WTC11 (cell line): ENCODE results near the gene ADGRA1. TPM values are rescaled to one million over a fixed set of nuclear protein-coding genes. Genes with fewer than 3 reads are reported as not detected.

Experiments used
- ATAC-seq: fragments of 200-7000 bp; cut with Tn5 transposase; 2 replicates; pipeline ENCODE4 v1.10.0; 2021; ENCODE audit warnings: mild to moderate bottlenecking, moderate library complexity
- CTCF ChIA-PET: fragments of 300-600 bp; sonication (Branson Sonifier 250); formaldehyde crosslinking; loops from one replicate; lab custom pipeline; 2021; ENCODE audit warnings: antibody characterized with exemption; lab: Charles Lee
- POLR2A ChIA-PET: fragments of 350-600 bp; sonication (Branson Sonifier 250); formaldehyde crosslinking; loops from one replicate; lab custom pipeline; 2021; ENCODE audit warnings: antibody characterized with exemption; lab: Charles Lee
- DNase-seq: peaks from one replicate; pipeline ENCODE4 v3.0.0; 2021; ENCODE audit warnings: low spot score
- H3K27ac Mint-ChIP-seq: 2 replicates; pipeline ENCODE4 v1.8.0; 2021; ENCODE audit warnings: mixed read lengths
- H3K27me3 Mint-ChIP-seq: 2 replicates; pipeline ENCODE4 v1.8.0; 2021; ENCODE audit warnings: low read depth, mild to moderate bottlenecking, moderate library complexity, mixed read lengths
- H3K36me3 Mint-ChIP-seq: 2 replicates; pipeline ENCODE4 v1.8.0; 2021; ENCODE audit warnings: mixed read lengths
- H3K4me1 Mint-ChIP-seq: 2 replicates; pipeline ENCODE4 v1.8.0; 2022; ENCODE audit warnings: mixed read lengths
- H3K4me3 Mint-ChIP-seq: 2 replicates; pipeline ENCODE4 v1.8.0; 2021; ENCODE audit warnings: mild to moderate bottlenecking, moderate library complexity, mixed read lengths
- H3K9me3 Mint-ChIP-seq: 2 replicates; pipeline ENCODE4 v1.8.0; 2021; ENCODE audit warnings: mixed read lengths
- ATF6 ChIP-seq: sonication (generic); formaldehyde crosslinking; IDR thresholded peaks from 2 replicates; pipeline ENCODE4 v1.8.1; 2023; ENCODE audit warnings: mild to moderate bottlenecking, missing genetic modification reagents
- CDX4 ChIP-seq: fragments of 250-450 bp; sonication (Bioruptor Pico); IDR thresholded peaks from 2 replicates; pipeline ENCODE4 v1.9.0; 2021; ENCODE audit warnings: moderate library complexity, mild to moderate bottlenecking, inconsistent platforms, borderline replicate concordance
- E2F1 ChIP-seq: sonication (generic); formaldehyde crosslinking; IDR thresholded peaks from 2 replicates; pipeline ENCODE4 v1.8.0; 2022; ENCODE audit warnings: mild to moderate bottlenecking, missing genetic modification reagents
- E2F4 ChIP-seq: sonication (generic); formaldehyde crosslinking; IDR thresholded peaks from 2 replicates; pipeline ENCODE4 v1.8.1; 2022; ENCODE audit warnings: low read depth, mild to moderate bottlenecking, moderate library complexity, missing genetic modification reagents, borderline replicate concordance
- FOXP4 ChIP-seq: sonication (generic); formaldehyde crosslinking; IDR thresholded peaks from 2 replicates; pipeline ENCODE4 v1.8.0; 2022; ENCODE audit warnings: mild to moderate bottlenecking, missing genetic modification reagents
- IRF2 ChIP-seq: sonication (generic); formaldehyde crosslinking; IDR thresholded peaks from 2 replicates; pipeline ENCODE4 v1.8.0; 2022; ENCODE audit warnings: low read depth, missing genetic modification reagents, borderline replicate concordance
- JAZF1 ChIP-seq: fragments of 250-450 bp; sonication (Bioruptor Pico); IDR thresholded peaks from 2 replicates; pipeline ENCODE4 v1.9.0; 2021; ENCODE audit warnings: moderate library complexity, mild to moderate bottlenecking, inconsistent platforms
- KAT7 ChIP-seq: sonication (generic); formaldehyde crosslinking; IDR thresholded peaks from 2 replicates; pipeline ENCODE4 v1.8.1; 2023; ENCODE audit warnings: missing genetic modification reagents, mild to moderate bottlenecking, borderline replicate concordance
- MXD4 ChIP-seq: fragments of 250-450 bp; sonication (Bioruptor Pico); IDR thresholded peaks from 2 replicates; pipeline ENCODE4 v1.8.0; 2021; ENCODE audit warnings: mild to moderate bottlenecking, moderate library complexity, borderline replicate concordance
- NR2C2 ChIP-seq: sonication (generic); formaldehyde crosslinking; IDR thresholded peaks from 2 replicates; pipeline ENCODE4 v1.8.0; 2022; ENCODE audit warnings: mild to moderate bottlenecking, missing genetic modification reagents
- NR3C1 ChIP-seq: sonication (generic); formaldehyde crosslinking; conservative IDR thresholded peaks from 2 replicates; pipeline ENCODE4 v1.8.1; 2023; ENCODE audit warnings: low read depth, mild to moderate bottlenecking, missing genetic modification reagents
- SMAD4 ChIP-seq: sonication (generic); formaldehyde crosslinking; IDR thresholded peaks from 2 replicates; pipeline ENCODE4 v1.8.0; 2022; ENCODE audit warnings: mild to moderate bottlenecking, missing genetic modification reagents
- TCF7 ChIP-seq: sonication (generic); formaldehyde crosslinking; IDR thresholded peaks from 2 replicates; pipeline ENCODE4 v1.8.0; 2022; ENCODE audit warnings: mild to moderate bottlenecking, low read depth, missing genetic modification reagents, moderate library complexity
- TEAD1 ChIP-seq: sonication (generic); formaldehyde crosslinking; IDR thresholded peaks from 2 replicates; pipeline ENCODE4 v1.8.0; 2022; ENCODE audit warnings: mild to moderate bottlenecking, missing genetic modification reagents
- ZNF317 ChIP-seq: sonication (generic); formaldehyde crosslinking; IDR thresholded peaks from 2 replicates; pipeline ENCODE4 v1.8.1; 2023; ENCODE audit warnings: low read depth, mild to moderate bottlenecking, moderate library complexity, missing genetic modification reagents, borderline replicate concordance
- ZNF416 ChIP-seq: fragments of 250-450 bp; sonication (Bioruptor Pico); IDR thresholded peaks from 2 replicates; pipeline ENCODE4 v1.9.0; 2021; ENCODE audit warnings: mild to moderate bottlenecking, inconsistent platforms
- ZNF425 ChIP-seq: fragments of 250-450 bp; sonication (Bioruptor Pico); conservative IDR thresholded peaks from 2 replicates; pipeline ENCODE4 v1.9.0; 2021; ENCODE audit warnings: mild to moderate bottlenecking
- ZNF512 ChIP-seq: sonication (generic); formaldehyde crosslinking; IDR thresholded peaks from 2 replicates; pipeline ENCODE4 v1.8.1; 2022; ENCODE audit warnings: missing genetic modification reagents, borderline replicate concordance
- ZNF532 ChIP-seq: fragments of 250-450 bp; sonication (Bioruptor Pico); IDR thresholded peaks from 2 replicates; pipeline ENCODE4 v1.9.0; 2021; ENCODE audit warnings: mild to moderate bottlenecking, borderline replicate concordance
- total RNA-seq: library from RNA; stranded (reverse); gene quantifications from 3 replicates; pipeline ENCODE4 v1.2.3, GENCODE V29; 2021

The ADGRA1 gene
- total RNA-seq, 1 experiment from 2014 or later: 0.20 TPM

GRCh38 chr10:133125901-133126300 is 38.2 kb downstream of the ADGRA1 start (continued):
- TF ChIP-seq ZNF532: no peak
- no peak for TF ChIP-seq KAT7 (CRISPR knock-in tag)
- TF ChIP-seq MXD4 (CRISPR knock-in tag): no peak
- no peak for TF ChIP-seq IRF2 (CRISPR knock-in tag)
- TF ChIP-seq TCF7 (CRISPR knock-in tag): no peak

- Mint-ChIP-seq H3K4me1 (no peaks in the 10 kb centered on the region), H3K27me3 (no peaks in the 10 kb centered on the region), H3K27ac (no peak overlapping the region), H3K36me3 (no peaks in the 10 kb centered on the region), H3K4me3 (no peak overlapping the region), H3K9me3 (no peaks in the 10 kb centered on the region)
- no peak for ATAC-seq
- CTCF ChIA-PET: interaction anchor here (0.6 to 1.8 kb wide), 4 partner anchors 66 to 361 kb away, joined by 3 to 11 read pairs (median 7); no protein-coding TSS in a partner anchor
- DNase-seq: no peak
- POLR2A ChIA-PET: no interaction called here
- TF ChIP-seq E2F4 (no peak), E2F1 (CRISPR knock-in tag) (no peak), ZNF416 (CRISPR knock-in tag) (no peak), FOXP4 (CRISPR knock-in tag) (no peak), NR3C1 (CRISPR knock-in tag) (no peak), ATF6 (CRISPR knock-in tag) (no peak), ZNF512 (CRISPR knock-in tag) (no peak), SMAD4 (CRISPR knock-in tag) (no peak), CDX4 (no peak), ZNF425 (CRISPR knock-in tag) (no peak), TEAD1 (CRISPR knock-in tag) (no peak), JAZF1 (CRISPR knock-in tag) (no peak), NR2C2 (CRISPR knock-in tag) (no peak), ZNF317 (CRISPR knock-in tag) (no peak)
These were observed 38.9 kb downstream of the ADGRA1 start for GRCh38 chr10:133126431-133127290.
